Body of pancreas (tissue), 4 donors: ENCODE data around the gene PDCD7. TPM values are rescaled to one million over a fixed set of nuclear protein-coding genes. Genes with fewer than 3 reads are reported as not detected.

Experiments
- ATAC-seq: fragments of 150-250 bp; one replicate; pipeline ENCODE4 v1.9.1; 2016
- DNase-seq, 4 donors: peaks; one replicate each; pipeline ENCODE4 v3.0.0-alpha.2; 2019
- H3K27ac ChIP-seq, 4 donors: fragments of 200-600 bp; sonication (generic); 1 replicate in 3 of 4; 2 replicates in 1 of 4; pipeline versions ENCODE4 v1.5.1 to v1.6.1; 2016 to 2019; ENCODE audit warnings: mild to moderate bottlenecking in 1 of 4, mixed read lengths in 1 of 4, moderate library complexity in 1 of 4
- H3K27me3 ChIP-seq, 2 donors: fragments of 200-600 bp; sonication (generic); one replicate each; pipeline ENCODE4 v1.6.0; 2016; ENCODE audit warnings: mild to moderate bottlenecking in 1 of 2
- H3K36me3 ChIP-seq, 2 donors: fragments of 200-600 bp; sonication (generic); replicated peaks in 1 of 2; 2 replicates each; pipeline ENCODE4 v1.5.1; 2016; ENCODE audit warnings: low read depth in 2 of 2; ENCODE audit not compliant: insufficient read depth in 1 of 2
- H3K4me1 ChIP-seq: fragments of 200-600 bp; sonication (generic); one replicate; pipeline ENCODE4 v1.6.0; 2016
- H3K4me3 ChIP-seq, 2 donors: fragments of 200-600 bp; sonication (generic); 1 replicate in 1 of 2; 2 replicates in 1 of 2; pipeline ENCODE4 v1.5.1; 2016 to 2019
- H3K9me3 ChIP-seq, 3 donors: fragments of 200-600 bp; sonication (generic); 1 replicate in 2 of 3; 2 replicates in 1 of 3; pipeline ENCODE4 v1.5.1; 2016
- CTCF ChIP-seq, 7 experiments: fragments of 450-650 bp in 4 of 7; fragments of 200-600 bp in 3 of 7; sonication (generic) in 3 of 7; IDR thresholded peaks; one replicate each; pipeline ENCODE4 v1.5.1; 2016 to 2019; ENCODE audit warnings: antibody characterized with exemption in 7 of 7
- POLR2A ChIP-seq, 3 donors: fragments of 450-650 bp; IDR thresholded peaks; one replicate each; pipeline ENCODE4 v1.6.1; 2016; ENCODE audit warnings: antibody characterized with exemption in 3 of 3, mild to moderate bottlenecking in 2 of 3
- WGBS, 2 donors: methylation state at CpG; one replicate each; pipeline ENCODE4 v1.1.5; 2017; 5-methylcytosine and 5-hydroxymethylcytosine counted together
- intact Hi-C: fragments of 100-400 bp; cut with DNase I; formaldehyde crosslinking; loops from one replicate; pipeline ENCODE4 v1.15.1; 2023
- total RNA-seq, 2 donors: library from RNA; depleted of rRNA; stranded (reverse); fragments of >200 nt; gene quantifications; one replicate each; pipeline ENCODE4 v1.1.0, GENCODE V29; 2016

PDCD7 gene
- total RNA-seq, 2 donors from 2014 or later = 18.2 to 35.6 TPM

- DNase-seq (peak in 1 of 4 donors; percentile 40), ATAC-seq (no peak)
- Histone ChIP-seq H3K4me1 (peaks cover 6% of the 10 kb centered on the region), H3K27ac (no peak overlapping the region), H3K4me3 (no peak overlapping the region), H3K9me3 (no peaks in the 10 kb centered on the region), H3K27me3 (peaks cover 0 to 9% of the 10 kb centered on the region in 2 donors), H3K36me3 (no peaks in the 10 kb centered on the region)
- intact Hi-C loops = no loop called here
- 48 to 63% methylated on average over 4 to 5 of the region's 5 CpGs for WGBS, 2 donors
- TF ChIP-seq POLR2A (IDR thresholded peaks at IDR 0.05) = no peak
Measured at GRCh38 chr15:65071381-65071811, 62.2 kb downstream of the PDCD7 start.

DNA sequence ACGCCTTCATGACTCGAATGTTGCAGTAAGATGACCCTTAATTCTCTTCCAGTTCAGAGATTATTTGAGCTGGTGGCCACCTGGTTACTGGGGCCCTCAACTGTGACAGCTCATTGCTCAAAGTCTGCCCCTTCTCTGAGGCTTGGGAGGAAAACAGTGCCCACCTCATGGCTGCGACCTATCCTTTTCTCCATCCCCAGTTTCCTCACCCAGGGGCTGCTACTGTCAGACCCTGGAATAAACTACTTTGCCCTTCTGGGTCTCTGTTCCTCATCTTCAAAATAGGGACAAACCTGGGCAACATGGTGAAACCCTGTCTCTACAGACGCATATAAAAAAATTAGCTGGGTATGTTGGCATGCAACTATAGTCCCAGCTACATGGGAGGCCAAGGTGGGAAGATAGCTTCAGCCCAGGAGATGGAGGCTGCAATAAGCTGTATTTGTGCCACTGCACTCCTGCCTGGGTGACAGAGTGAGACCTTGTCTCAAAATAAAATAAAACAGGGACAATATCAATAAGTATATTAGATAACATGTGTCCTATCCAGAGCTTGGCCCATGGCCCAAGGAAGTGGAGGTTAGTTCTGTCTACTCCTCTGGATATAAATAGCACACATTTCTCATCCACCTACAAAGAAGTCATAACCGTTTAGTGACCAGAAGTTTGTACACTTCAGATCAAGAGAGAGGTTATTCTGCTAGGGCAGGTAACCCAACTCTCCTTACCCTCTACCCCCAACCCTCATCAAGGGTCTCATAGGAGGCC lies 63.6 kb downstream of the PDCD7 start:
- no peak for ATAC-seq
- no peaks in the 10 kb centered on the region for H3K36me3 ChIP-seq
- H3K4me3 ChIP-seq = no peak overlapping the region
- whole genome bisulfite sequencing, 2 donors = 63 to 72% methylated on average over 5 of the region's 5 CpGs
- DNase-seq = no peak
- no peaks in the 10 kb centered on the region for H3K9me3 ChIP-seq
- H3K27me3 ChIP-seq = peaks cover 0 to 12% of the 10 kb centered on the region in 2 donors
- intact Hi-C loops = no loop called here
- TF ChIP-seq CTCF (IDR thresholded peaks at IDR 0.05) (no peak), POLR2A (IDR thresholded peaks at IDR 0.05) (no peak)
- peaks cover 6% of the 10 kb centered on the region for H3K4me1 ChIP-seq
- H3K27ac ChIP-seq = no peak overlapping the region

GRCh38 chr15:65069179-65069578 lies 64.4 kb downstream of the PDCD7 start:
- H3K27ac ChIP-seq = no peak overlapping the region
- peak in 3 of 4 donors; percentile 28 to 60 (median 35) for DNase-seq

GRCh38 chr15:65068403-65068788 lies 65.2 kb downstream of the PDCD7 start:
- H3K4me3 ChIP-seq = no peak overlapping the region
- no peaks in the 10 kb centered on the region for H3K9me3 ChIP-seq
- ATAC-seq (no peak), DNase-seq (no peak)
- intact Hi-C loops = no loop called here
- 79 to 89% methylated on average over 3 of the region's 3 CpGs for WGBS, 2 donors
- peaks cover 0 to 13% of the 10 kb centered on the region in 2 donors for H3K27me3 ChIP-seq
- H3K27ac ChIP-seq = no peak overlapping the region
- H3K4me1 ChIP-seq = peaks cover 6% of the 10 kb centered on the region
- no peaks in the 10 kb centered on the region for H3K36me3 ChIP-seq
- no peak for TF ChIP-seq CTCF (IDR thresholded peaks at IDR 0.05)
- TF ChIP-seq POLR2A (IDR thresholded peaks at IDR 0.05) = no peak

More at GRCh38 chr15:65069179-65069578, 64.4 kb downstream of the PDCD7 start:
- H3K4me1 ChIP-seq = peaks cover 6% of the 10 kb centered on the region
- WGBS, 2 donors = 56 to 78% methylated on average over 1 of the region's 1 CpG
- peaks cover 0 to 13% of the 10 kb centered on the region in 2 donors for H3K27me3 ChIP-seq
- peak; percentile 49 for ATAC-seq
- H3K36me3 ChIP-seq = no peaks in the 10 kb centered on the region
- intact Hi-C loops = no loop called here
- TF ChIP-seq CTCF (IDR thresholded peaks at IDR 0.05) = no peak
- TF ChIP-seq POLR2A (IDR thresholded peaks at IDR 0.05) = no peak
- no peaks in the 10 kb centered on the region for H3K9me3 ChIP-seq
- H3K4me3 ChIP-seq = no peak overlapping the region

DNA sequence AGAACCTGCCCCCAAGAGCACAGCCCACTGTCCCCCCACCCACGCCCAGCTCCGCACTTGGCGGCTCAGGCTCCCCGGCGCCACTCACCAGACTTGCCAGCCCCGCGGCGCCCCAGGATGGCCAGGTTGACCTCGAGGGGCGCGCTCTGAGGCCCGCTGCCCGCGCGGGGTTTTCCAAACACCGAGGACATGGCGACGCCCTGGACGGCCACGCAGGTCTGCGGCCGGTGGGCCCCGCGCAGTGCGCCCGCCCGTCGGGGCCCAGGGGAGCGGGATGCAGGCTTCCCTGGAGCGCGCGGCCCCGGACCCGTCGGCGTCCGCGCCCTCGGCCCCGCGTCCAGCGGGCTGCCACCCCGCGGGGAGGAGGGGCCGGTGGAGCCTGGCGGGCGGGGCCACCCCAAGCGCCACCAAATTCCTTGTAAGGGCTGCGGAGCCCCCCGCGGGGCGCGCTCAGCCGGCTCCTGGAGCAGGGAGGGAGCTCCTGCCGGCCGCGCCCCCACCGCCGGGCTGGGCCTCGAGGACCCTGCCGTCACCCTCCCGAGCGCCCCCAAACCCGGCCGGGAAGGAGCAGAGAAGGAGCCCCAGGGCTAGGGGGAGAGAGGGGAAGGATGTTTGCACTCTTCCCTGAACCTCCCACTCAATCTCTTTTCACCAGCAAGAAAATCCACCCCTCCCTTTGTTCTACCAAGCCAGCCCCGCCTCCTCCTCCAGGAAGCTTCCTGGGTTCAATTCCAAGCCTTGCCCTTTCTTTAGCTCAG lies 65.8 kb downstream of the PDCD7 start, which contains the start of gene RASL12:
RASL12 (minus strand) TSS at position 347 of the 758 bp plus-strand sequence; CDS start at position 191, 156 bp downstream.
- ATAC-seq (no peak), DNase-seq (no peak)
- WGBS, 2 donors = 7 to 22% methylated on average over 18 to 56 of the region's 66 CpGs
- H3K36me3 ChIP-seq = no peaks in the 10 kb centered on the region
- no peak within 1 kb of the TSS for H3K27ac ChIP-seq
- H3K9me3 ChIP-seq = no peaks in the 10 kb centered on the region
- H3K27me3 ChIP-seq = peaks cover 0 to 13% of the 10 kb centered on the region in 2 donors
- TF ChIP-seq POLR2A (IDR thresholded peaks at IDR 0.05) = no peak
- no peak for TF ChIP-seq CTCF (IDR thresholded peaks at IDR 0.05)
- intact Hi-C loops = no loop called here
- H3K4me3 ChIP-seq = no peak within 1 kb of the TSS
- peaks cover 6% of the 10 kb centered on the region for H3K4me1 ChIP-seq
